Measurements from ENCODE around the gene PUSL1.

Gene PUSL1

DNA sequence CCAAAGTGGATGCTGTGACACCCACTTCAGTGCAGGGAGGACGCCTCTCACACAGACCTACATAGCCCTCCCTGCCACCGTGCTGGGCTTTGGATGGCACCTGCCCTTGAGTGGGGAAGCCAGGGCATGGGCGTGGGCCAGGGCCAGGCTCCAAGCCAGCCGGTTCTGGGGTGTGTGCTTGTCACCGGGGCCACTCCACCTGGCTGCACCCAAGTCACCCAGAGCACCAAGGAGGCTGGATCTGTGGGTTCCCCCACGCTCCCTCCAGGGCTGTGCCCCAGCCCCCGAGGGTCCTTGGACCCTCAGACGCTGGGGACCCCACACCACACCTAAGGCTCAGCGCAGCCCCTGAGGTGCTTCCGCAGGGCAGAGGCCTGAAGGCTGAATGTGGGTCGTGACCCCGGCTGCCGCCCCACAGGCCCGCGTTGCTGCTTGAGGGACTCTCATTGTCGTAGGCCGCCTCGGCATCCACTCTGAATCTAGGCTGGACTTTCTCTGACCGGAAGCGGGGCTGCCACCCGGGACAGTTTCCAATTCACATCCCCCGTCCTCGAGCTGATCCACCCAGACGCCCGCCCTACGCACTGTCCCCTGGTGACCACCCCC lies 48.5 kb downstream of the PUSL1 start:
- DNase-seq: no peak

GRCh38 chr1:1357871-1358432 lies 49.6 kb downstream of the PUSL1 start:
- DNase-seq: no peak

GRCh38 chr1:1358433-1359271 lies 50.3 kb downstream of the PUSL1 start, which contains the start of gene MXRA8:
TSS of gene MXRA8 (minus strand) at chr1:1358555. CDS start at chr1:1358504, 51 bp downstream.
- no peak for DNase-seq

DNA sequence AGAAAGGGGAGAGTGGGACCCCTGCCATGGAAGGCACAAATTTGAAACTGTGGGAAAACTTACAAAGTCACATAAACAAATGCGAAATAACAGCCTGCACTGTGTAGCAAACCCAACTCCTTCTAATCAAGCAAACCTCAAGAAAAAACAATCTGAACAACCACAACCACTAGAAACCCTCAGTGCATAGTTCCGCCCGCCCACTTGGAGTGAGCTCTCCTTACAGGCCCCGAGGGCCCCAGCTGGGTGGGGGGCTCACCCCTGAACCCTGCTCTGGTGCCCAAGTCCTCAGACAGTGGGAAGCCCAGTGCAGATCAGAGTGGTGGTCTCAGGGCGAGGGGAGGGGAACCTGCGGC lies 50.9 kb downstream of the PUSL1 start:
- no peak for DNase-seq

- no peak for DNase-seq
These were observed 51.5 kb downstream of the PUSL1 start for GRCh38 chr1:1359664-1360468.

DNA sequence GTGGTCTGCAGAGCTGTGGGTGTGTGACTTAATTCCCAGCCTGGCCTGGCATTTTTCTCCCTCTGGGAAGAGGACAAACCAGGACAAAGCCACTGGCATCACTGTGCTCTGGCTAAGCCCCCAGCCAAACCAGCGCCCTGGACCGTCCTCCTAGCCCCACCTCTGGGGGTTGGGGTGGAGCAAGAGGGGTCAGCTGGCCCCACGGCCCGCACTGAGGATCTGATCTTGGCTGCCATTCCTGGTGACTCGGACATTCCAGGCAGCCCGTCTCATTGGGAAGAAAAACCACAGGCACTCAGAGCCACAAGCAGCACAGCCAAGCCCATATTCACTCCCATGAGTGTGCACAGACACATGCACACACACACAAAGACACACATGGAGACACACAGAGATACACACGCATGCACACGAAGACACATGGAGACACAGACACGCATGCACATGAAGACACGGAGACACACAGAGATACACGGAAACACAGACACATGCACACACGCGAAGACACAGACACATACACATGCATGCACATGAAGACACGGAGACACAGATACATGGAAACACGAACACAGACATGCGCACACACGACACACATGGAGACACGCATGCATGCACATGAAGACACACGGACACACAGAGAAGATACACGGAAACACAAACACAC lies 52.2 kb downstream of the PUSL1 start:
- peak; percentile 24 for DNase-seq
